Endothelial cell (in vitro differentiated cells): ENCODE data around the gene PPIL4. TPM values are rescaled to one million over a fixed set of nuclear protein-coding genes. Genes with fewer than 3 reads are reported as not detected.

Source experiments
- DNase-seq: peaks from one replicate; pipeline ENCODE4 v3.0.0; 2021; ENCODE audit warnings: low spot score
- H3K27ac Mint-ChIP-seq: one replicate; pipeline ENCODE4 v1.8.0; 2021; ENCODE audit warnings: mixed read lengths, inconsistent platforms; ENCODE audit not compliant: unreplicated experiment
- H3K27me3 Mint-ChIP-seq: one replicate; pipeline ENCODE4 v1.8.0; 2021; ENCODE audit warnings: mild to moderate bottlenecking, moderate library complexity, mixed read lengths, inconsistent platforms; ENCODE audit not compliant: unreplicated experiment
- H3K36me3 Mint-ChIP-seq: one replicate; pipeline ENCODE4 v1.8.0; 2021; ENCODE audit warnings: mild to moderate bottlenecking, low read depth, mixed read lengths, inconsistent platforms; ENCODE audit not compliant: unreplicated experiment
- H3K4me1 Mint-ChIP-seq: one replicate; pipeline ENCODE4 v1.8.0; 2021; ENCODE audit warnings: mild to moderate bottlenecking, mixed read lengths, inconsistent platforms; ENCODE audit not compliant: unreplicated experiment
- H3K4me3 Mint-ChIP-seq: one replicate; pipeline ENCODE4 v1.8.0; 2021; ENCODE audit warnings: mild to moderate bottlenecking, mixed read lengths, inconsistent platforms; ENCODE audit not compliant: unreplicated experiment
- H3K9me3 Mint-ChIP-seq: one replicate; pipeline ENCODE4 v1.8.0; 2021; ENCODE audit warnings: mixed read lengths, inconsistent platforms; ENCODE audit not compliant: unreplicated experiment
- total RNA-seq: library from RNA; stranded (reverse); fragmentation: NEBNext Ultra II Directional; extraction: Animal tissue kit (Norgen Biotek cat#: 25700); gene quantifications from one replicate; pipeline ENCODE4 v1.2.1, GENCODE V29; 2021; ENCODE audit not compliant: unreplicated experiment
- TF ChIP-seq, protein P1 (sequence below): fragments of 200-600 bp; sonication (generic); IDR thresholded peaks from one replicate; pipeline ENCODE4 v1.5.0; 2021; ENCODE audit warnings: antibody characterized with exemption; ENCODE audit not compliant: unreplicated experiment

Gene PPIL4
- total RNA-seq, 1 donor from 2014 or later: 25.5 TPM

DNA sequence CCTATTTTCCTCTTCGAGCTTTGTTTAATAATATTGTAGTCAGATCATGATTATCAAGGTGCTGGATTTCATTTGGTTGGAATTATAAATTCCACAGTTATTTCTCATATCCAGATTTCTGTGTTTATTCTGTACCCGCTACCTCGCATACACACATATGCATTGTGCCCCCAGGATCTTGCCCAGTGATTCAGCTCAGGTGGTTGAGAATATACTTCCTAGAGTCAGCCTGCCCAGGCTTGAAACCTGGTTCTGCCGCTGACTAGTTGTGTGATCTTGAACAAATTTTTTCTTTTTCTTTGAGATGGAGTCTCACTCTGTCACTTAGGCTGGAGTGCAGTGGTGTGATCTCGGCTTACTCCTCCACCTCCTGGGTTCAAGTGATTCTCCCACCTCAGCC is 35.0 kb upstream of the PPIL4 start:
- TF ChIP-seq, protein P1, sequence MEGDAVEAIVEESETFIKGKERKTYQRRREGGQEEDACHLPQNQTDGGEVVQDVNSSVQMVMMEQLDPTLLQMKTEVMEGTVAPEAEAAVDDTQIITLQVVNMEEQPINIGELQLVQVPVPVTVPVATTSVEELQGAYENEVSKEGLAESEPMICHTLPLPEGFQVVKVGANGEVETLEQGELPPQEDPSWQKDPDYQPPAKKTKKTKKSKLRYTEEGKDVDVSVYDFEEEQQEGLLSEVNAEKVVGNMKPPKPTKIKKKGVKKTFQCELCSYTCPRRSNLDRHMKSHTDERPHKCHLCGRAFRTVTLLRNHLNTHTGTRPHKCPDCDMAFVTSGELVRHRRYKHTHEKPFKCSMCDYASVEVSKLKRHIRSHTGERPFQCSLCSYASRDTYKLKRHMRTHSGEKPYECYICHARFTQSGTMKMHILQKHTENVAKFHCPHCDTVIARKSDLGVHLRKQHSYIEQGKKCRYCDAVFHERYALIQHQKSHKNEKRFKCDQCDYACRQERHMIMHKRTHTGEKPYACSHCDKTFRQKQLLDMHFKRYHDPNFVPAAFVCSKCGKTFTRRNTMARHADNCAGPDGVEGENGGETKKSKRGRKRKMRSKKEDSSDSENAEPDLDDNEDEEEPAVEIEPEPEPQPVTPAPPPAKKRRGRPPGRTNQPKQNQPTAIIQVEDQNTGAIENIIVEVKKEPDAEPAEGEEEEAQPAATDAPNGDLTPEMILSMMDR: no peak
- no peak overlapping the region for H3K4me3 Mint-ChIP-seq
- DNase-seq: no peak
- no peaks in the 10 kb centered on the region for H3K27me3 Mint-ChIP-seq
- H3K27ac Mint-ChIP-seq: no peak overlapping the region
- no peaks in the 10 kb centered on the region for H3K9me3 Mint-ChIP-seq
- H3K4me1 Mint-ChIP-seq: no peaks in the 10 kb centered on the region
- H3K36me3 Mint-ChIP-seq: peaks cover 23% of the 10 kb centered on the region

DNA sequence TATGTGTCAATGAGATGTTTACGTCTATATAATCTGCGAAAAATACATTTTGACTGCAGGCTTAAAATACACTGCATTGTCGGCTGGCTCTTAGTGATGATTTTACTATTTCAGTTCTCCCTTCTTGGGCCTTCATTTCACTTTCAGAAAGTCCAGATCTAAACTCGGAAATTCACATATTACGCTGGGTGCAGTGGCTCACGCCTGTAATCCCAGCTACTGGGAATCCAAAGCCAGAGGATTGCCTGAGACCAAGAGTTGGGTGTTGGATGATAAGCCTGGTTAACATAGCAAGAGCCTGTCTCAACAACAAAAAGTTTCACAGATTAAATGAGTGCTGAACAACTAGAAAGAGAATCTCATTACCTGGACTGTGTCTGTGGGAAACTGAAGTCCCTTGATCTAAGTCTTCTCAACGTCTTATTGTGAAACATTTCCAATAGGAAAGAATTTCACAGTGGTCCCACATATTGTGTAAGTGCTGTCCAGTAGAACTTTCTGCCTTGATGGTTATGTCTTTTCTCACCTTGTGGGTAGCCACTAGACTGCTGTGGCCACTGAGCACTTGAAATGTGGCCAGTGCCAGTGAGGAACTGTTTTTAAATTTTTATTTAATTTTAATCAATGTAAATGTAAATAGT is 22.2 kb upstream of the PPIL4 start:
- H3K4me3 Mint-ChIP-seq: peak overlapping the region; percentile 48

DNA sequence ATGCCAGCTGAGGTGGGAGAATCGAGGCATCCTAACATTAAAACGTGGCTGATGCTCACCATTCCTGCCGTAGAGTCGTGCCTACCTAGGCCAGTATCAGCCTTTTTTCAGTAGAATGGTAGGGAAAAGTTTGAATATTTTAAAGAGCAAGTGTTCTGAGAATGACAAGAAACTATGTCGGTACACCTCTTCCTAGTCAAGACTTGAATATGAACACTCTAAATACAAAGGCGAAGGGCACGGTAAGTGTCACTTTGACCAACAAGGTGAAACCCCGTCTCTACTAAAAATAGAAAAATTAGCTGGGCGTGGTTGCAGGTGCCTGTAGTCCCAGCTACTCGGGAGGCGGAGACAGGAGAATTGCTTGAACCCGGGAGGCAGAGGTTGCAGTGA is 21.3 kb upstream of the PPIL4 start:
- H3K4me1 Mint-ChIP-seq: peaks cover 3% of the 10 kb centered on the region
- H3K4me3 Mint-ChIP-seq: peak overlapping the region; percentile 93
- no peak for DNase-seq
- no peak overlapping the region for H3K27ac Mint-ChIP-seq
- no peaks in the 10 kb centered on the region for H3K9me3 Mint-ChIP-seq
- peaks cover 2% of the 10 kb centered on the region for H3K27me3 Mint-ChIP-seq
- H3K36me3 Mint-ChIP-seq: no peaks in the 10 kb centered on the region
- TF ChIP-seq, protein P1: no peak

More for the DNA sequence above, 22.2 kb upstream of the PPIL4 start:
- Mint-ChIP-seq H3K27me3 (peaks cover 2% of the 10 kb centered on the region), H3K9me3 (no peaks in the 10 kb centered on the region), H3K27ac (no peak overlapping the region), H3K4me1 (peaks cover 3% of the 10 kb centered on the region), H3K36me3 (no peaks in the 10 kb centered on the region)
- DNase-seq: no peak
- TF ChIP-seq, protein P1: no peak

DNA sequence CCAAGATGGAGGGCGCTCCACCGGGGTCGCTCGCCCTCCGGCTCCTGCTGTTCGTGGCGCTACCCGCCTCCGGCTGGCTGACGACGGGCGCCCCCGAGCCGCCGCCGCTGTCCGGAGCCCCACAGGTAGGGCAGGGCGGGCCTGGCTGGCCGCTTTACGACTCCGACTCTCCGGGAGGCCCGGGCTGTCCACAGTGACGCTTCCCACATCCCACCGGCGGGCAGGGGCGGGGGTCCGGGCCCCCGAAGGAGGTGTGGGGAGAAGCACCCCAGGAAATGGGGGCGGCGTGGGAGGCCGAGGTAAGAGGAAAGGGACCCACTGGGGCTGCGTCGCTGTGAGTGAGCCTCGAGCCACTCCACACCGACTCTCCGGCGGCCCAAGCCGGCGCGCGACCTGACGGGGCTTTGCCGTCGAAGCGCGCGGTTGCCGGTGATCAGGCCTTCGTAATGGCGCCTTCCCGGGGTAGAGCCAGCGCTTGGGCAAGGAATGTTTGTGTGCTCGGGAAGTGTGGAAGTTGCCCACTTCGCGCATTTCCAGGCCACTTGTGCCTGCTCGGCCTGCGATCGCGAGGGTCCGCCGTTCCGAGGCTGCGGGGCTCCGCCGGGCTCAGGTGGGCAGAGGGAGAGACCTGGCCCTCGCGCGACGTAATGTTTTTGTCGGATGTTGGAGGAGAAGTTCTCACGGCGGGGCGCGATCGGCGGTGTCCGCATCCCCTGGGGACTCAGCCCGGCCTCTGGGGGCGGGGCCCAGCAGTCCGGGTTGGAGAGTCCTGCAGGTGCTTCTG is 20.8 kb upstream of the PPIL4 start:
- H3K9me3 Mint-ChIP-seq: no peaks in the 10 kb centered on the region
- TF ChIP-seq, protein P1: no peak
- peak overlapping the region; percentile 77 for H3K27ac Mint-ChIP-seq
- H3K27me3 Mint-ChIP-seq: peaks cover 2% of the 10 kb centered on the region
- H3K4me1 Mint-ChIP-seq: peaks cover 3% of the 10 kb centered on the region
- peak overlapping the region; percentile 93 for H3K4me3 Mint-ChIP-seq
- DNase-seq: peak; percentile 67
- no peaks in the 10 kb centered on the region for H3K36me3 Mint-ChIP-seq
